Right lobe of liver (tissue), 4 donors: ENCODE results near the gene UNC79.

ENCODE experiments used
- CTCF ChIP-seq, 4 donors: fragments of 200-600 bp in 3 of 4; fragments of 450-650 bp in 1 of 4; IDR thresholded peaks; one replicate each; pipeline versions ENCODE4 v1.5.1 to v1.8.0; 2016 to 2022; ENCODE audit warnings: antibody characterized with exemption in 4 of 4, mild to moderate bottlenecking in 2 of 4
- POLR2A ChIP-seq: fragments of 450-650 bp; IDR thresholded peaks from one replicate; pipeline ENCODE4 v1.6.1; 2017; ENCODE audit warnings: antibody characterized with exemption, mild to moderate bottlenecking
- donor health status: DM: no; HTN: no; CAD: no.
- donor health status: DM: no; HTN: no; CAD: no.
- donor health status: DM: no; HTN: yes; CAD: no.

GRCh38 chr14:93751946-93752655 lies 321.4 kb downstream of the UNC79 start:
- TF ChIP-seq POLR2A = no peak
- no peak for TF ChIP-seq CTCF (IDR thresholded peaks at IDR 0.05)
